H1 (cell line): ENCODE results near the gene USP35. TPM values are rescaled to one million over a fixed set of nuclear protein-coding genes. Genes with fewer than 3 reads are reported as not detected.

Source experiments
- CTCF ChIP-seq, 3 experiments: IDR thresholded peaks; 1 replicate in 2 of 3; 2 replicates in 1 of 3; pipeline versions ENCODE4 v1.5.1 to v1.6.1; 2011; ENCODE audit warnings: low read length in 3 of 3, mild to moderate bottlenecking in 3 of 3, inconsistent platforms in 2 of 3, low read depth in 1 of 3, moderate library complexity in 1 of 3; ENCODE audit not compliant: insufficient read depth in 1 of 3; ENCODE audit errors: control extremely low read depth in 1 of 3
- polyA plus RNA-seq, 7 experiments: library from polyadenylated mRNA; depleted of rRNA in 3 of 7; stranded (reverse) in 5 of 7; unstranded in 2 of 7; fragments of >200 nt in 5 of 7; fragments of 200-250 nt in 2 of 7; gene quantifications; 1 replicate in 5 of 7; 2 replicates in 1 of 7; 4 replicates in 1 of 7; pipeline versions ENCODE4 v1.2.1 to v1.2.3, GENCODE V29; 2011 to 2013; ENCODE audit warnings: missing spikeins in 2 of 7, mixed read lengths in 2 of 7
- total RNA-seq: library from RNA; stranded (reverse); fragmentation: NEBNext Ultra II Directional; extraction: Animal tissue kit (Norgen Biotek cat#: 25700); gene quantifications from 2 replicates; pipeline ENCODE4 v1.2.1, GENCODE V29; 2021

The USP35 gene
- total and polyA plus RNA-seq, 2 of the 8 experiments (the other 6 are each of a cell fraction or from before 2014, with no cell fraction given), result 4.6 to 6.8 TPM

DNA sequence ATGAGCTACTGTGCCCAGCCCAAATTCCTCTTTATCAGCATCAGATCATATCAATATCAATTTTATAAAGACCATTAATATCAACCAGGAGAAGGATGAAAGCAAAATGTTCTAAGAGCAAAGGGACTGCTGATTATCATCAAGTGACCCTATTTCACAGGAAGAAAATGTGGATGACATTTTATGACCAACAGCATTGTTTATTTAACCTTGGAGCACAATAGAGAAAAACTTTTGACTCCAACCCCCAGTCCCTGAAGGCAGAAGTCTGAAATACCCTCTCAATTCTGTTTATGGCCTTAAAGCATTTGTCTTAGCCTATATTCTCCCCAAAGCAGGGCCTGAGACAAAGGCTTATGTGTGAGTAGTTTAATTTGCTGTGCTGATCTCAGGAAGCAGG is 38.0 kb upstream of the USP35 start (continued):
- TF ChIP-seq CTCF (IDR thresholded peaks at IDR 0.05; ENCODE audit: control extremely low read depth in 1 of 3, insufficient read depth in 1 of 3, low read depth in 1 of 3, low read length in 3 of 3), result no peak
